ENCODE results near the gene UBE2G2. TPM values are rescaled to one million over a fixed set of nuclear protein-coding genes. Genes with fewer than 3 reads are reported as not detected.
A peak's percentile ranks its signal among the peaks of the same experiment; 100 is the strongest.

Gene UBE2G2
- total and polyA plus RNA-seq, 11 donors = 44.3 to 84.4 (median 63.3) TPM

DNA sequence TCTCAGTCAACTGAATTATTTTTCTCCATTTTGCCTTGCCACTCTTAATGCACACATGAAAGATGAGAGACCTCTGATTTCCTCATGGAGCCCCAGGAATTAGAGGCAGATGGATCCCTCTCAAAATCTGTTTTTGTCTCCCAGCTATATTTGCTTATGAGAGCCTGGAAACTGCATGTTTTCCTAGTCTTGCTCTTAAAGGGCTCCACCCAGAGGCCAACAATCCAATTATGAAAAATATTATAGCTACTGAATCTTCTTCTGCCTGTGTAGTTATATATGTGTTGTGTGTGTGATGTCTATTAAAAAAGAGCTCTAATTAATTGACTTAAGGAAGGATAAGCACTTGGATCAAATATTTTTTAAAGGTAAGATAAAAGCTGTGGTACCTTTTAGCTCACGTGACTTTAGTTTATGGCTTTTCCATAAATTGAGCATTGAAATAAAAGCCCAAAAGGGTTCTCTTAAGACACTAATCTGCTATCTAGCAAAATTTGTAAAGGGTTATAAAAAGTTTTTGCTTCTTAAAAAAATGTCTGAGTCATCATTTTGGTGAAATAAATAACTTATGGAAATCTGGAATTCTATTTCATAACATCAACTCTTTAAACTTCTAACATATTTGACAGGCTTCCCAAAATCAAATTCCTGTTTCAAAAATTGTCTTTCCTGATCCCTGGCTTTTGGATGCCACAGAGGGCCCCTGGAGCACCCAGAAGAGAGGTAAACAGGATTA lies 59.0 kb downstream of the UBE2G2 start:
- Histone ChIP-seq H3K27ac (no peak overlapping the region), H3K4me1 (no peaks in the 10 kb centered on the region), H3K27me3 (peaks cover 0 to 3% (median 0%) of the 10 kb centered on the region in 9 donors), H3K36me3 (no peaks in the 10 kb centered on the region), H3K4me3 (no peak overlapping the region), H3K9me3 (peaks cover 0 to 28% (median 15%) of the 10 kb centered on the region in 12 donors)
- DNase-seq (no peak), ATAC-seq (no peak)
- intact Hi-C loops (cut with DNase I) = loop anchor here in 6 of 10 donors (2.0 to 10.0 kb wide), 4 partner anchors 120 to 232 kb away; no protein-coding TSS in a partner anchor
- TF ChIP-seq POLR2A (IDR thresholded peaks at IDR 0.05) = no peak
- TF ChIP-seq, protein P1, sequence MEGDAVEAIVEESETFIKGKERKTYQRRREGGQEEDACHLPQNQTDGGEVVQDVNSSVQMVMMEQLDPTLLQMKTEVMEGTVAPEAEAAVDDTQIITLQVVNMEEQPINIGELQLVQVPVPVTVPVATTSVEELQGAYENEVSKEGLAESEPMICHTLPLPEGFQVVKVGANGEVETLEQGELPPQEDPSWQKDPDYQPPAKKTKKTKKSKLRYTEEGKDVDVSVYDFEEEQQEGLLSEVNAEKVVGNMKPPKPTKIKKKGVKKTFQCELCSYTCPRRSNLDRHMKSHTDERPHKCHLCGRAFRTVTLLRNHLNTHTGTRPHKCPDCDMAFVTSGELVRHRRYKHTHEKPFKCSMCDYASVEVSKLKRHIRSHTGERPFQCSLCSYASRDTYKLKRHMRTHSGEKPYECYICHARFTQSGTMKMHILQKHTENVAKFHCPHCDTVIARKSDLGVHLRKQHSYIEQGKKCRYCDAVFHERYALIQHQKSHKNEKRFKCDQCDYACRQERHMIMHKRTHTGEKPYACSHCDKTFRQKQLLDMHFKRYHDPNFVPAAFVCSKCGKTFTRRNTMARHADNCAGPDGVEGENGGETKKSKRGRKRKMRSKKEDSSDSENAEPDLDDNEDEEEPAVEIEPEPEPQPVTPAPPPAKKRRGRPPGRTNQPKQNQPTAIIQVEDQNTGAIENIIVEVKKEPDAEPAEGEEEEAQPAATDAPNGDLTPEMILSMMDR (IDR thresholded peaks at IDR 0.05) = peak in 9 of 12 donors; percentile 8 to 42 (median 32)
- WGBS, 4 donors = 91 to 96% (median 93%) methylated on average over 1 of the region's 1 CpG

DNA sequence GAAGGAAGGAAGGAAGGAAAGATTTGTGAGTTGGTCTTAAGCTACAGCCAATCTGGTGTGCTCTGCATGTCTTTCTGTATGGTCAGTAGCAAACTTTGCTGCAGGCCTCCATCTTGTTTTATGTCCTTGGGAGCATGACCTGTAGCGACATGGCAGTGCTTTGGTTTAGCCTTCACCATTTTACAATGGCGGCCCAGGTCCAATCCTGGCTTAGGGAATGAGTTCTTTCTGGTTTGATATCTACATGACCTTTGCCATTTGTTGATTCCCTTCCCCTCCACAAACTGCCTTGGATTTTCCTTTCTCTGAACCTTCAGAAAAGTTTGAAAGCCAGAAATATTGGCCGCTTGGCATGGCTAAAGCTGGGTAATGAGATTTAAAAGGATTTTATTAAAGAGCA lies 59.7 kb downstream of the UBE2G2 start:
- WGBS, 4 donors = 93 to 98% (median 97%) methylated on average over 3 of the region's 3 CpGs
- Histone ChIP-seq H3K4me3 (no peak overlapping the region), H3K36me3 (no peaks in the 10 kb centered on the region), H3K27ac (no peak overlapping the region), H3K4me1 (no peaks in the 10 kb centered on the region), H3K27me3 (peaks cover 0 to 3% (median 0%) of the 10 kb centered on the region in 9 donors), H3K9me3 (peaks cover 0 to 34% (median 20%) of the 10 kb centered on the region in 12 donors)
- intact Hi-C loops (cut with DNase I) = loop anchor here in 6 of 10 donors (2.0 to 10.0 kb wide), 4 partner anchors 120 to 231 kb away; no protein-coding TSS in a partner anchor
- no peak for ATAC-seq
- DNase-seq = no peak
- TF ChIP-seq, protein P1 (IDR thresholded peaks at IDR 0.05) = no peak
- TF ChIP-seq POLR2A (IDR thresholded peaks at IDR 0.05) = no peak

DNA sequence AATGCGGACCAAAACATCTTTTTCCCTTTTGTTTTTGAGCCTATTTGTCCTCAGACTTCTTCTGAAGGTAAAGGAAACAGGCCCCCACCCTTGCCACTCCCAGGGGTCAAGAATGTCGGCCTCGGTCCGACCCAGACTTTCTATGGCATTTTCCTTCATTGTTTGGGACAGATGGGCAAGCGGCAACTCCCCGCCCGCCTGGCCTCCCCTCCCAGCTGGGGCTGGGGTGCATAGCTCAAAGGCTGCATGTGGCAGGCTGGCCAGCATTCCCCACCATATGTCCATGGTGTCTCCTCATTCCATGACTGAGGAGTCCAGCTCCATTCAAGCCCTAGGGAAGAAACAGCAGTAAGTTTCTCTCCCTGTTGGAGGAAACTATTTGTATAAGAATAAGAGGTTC lies 60.9 kb downstream of the UBE2G2 start:
- Histone ChIP-seq H3K27ac (no peak overlapping the region), H3K4me3 (no peak overlapping the region), H3K4me1 (no peaks in the 10 kb centered on the region), H3K36me3 (no peaks in the 10 kb centered on the region), H3K27me3 (peaks cover 0 to 3% (median 0%) of the 10 kb centered on the region in 9 donors), H3K9me3 (peaks cover 0 to 44% (median 22%) of the 10 kb centered on the region in 12 donors)
- intact Hi-C loops (cut with DNase I) = loop anchor here in 4 of 10 donors (5.0 to 10.0 kb wide), 3 partner anchors 118 to 228 kb away; no protein-coding TSS in a partner anchor
- no peak for ATAC-seq
- 79 to 90% (median 85%) methylated on average over 7 of the region's 7 CpGs for WGBS, 4 donors
- DNase-seq = no peak
- no peak for TF ChIP-seq POLR2A (IDR thresholded peaks at IDR 0.05)
- TF ChIP-seq, protein P1 (IDR thresholded peaks at IDR 0.05) = no peak

DNA sequence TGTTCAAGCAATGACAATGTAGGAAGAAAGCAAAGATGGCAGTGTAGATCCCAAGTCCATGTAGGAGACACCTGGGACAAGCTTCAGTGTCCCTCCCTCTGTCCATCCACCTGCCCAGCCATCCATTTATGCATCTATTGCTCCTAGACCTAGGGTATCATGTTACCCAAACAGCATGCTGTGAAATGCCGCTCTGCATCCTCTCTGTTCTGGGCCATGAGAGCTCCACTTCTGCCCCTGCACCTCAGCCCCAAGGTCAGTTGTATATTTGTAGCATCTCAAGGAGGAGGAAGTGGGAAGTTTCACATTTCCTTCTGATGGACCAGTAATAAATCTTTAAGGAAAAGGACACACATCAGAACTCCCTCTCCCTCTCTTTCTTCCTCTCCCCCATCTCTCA lies 62.3 kb downstream of the UBE2G2 start:
- Histone ChIP-seq H3K4me1 (no peaks in the 10 kb centered on the region), H3K4me3 (no peak overlapping the region), H3K9me3 (peaks cover 0 to 44% (median 22%) of the 10 kb centered on the region in 12 donors), H3K36me3 (no peaks in the 10 kb centered on the region), H3K27me3 (peaks cover 0 to 3% (median 0%) of the 10 kb centered on the region in 9 donors), H3K27ac (no peak overlapping the region)
- DNase-seq = no peak
- intact Hi-C loops (cut with DNase I) = loop anchor here in 1 of 10 donors (10.0 kb wide), 1 partner anchor 225 kb away; no protein-coding TSS in a partner anchor
- 70 to 100% (median 98%) methylated on average over 1 of the region's 1 CpG for WGBS, 4 donors
- no peak for ATAC-seq
- TF ChIP-seq, protein P1 (IDR thresholded peaks at IDR 0.05) = no peak
- no peak for TF ChIP-seq POLR2A (IDR thresholded peaks at IDR 0.05)

Measured in heart left ventricle (tissue), 16 donors.